HG03469 (cell line): Measurements from ENCODE around the gene RASSF8.

Experiments
- ATAC-seq: cut with Tn5 transposase; IDR thresholded peaks from one replicate; pipeline ENCODE4 v1.9.1; 2021; ENCODE audit warnings: mild to moderate bottlenecking, moderate library complexity, moderate number of reproducible peaks; ENCODE audit not compliant: unreplicated experiment

Gene RASSF8

DNA sequence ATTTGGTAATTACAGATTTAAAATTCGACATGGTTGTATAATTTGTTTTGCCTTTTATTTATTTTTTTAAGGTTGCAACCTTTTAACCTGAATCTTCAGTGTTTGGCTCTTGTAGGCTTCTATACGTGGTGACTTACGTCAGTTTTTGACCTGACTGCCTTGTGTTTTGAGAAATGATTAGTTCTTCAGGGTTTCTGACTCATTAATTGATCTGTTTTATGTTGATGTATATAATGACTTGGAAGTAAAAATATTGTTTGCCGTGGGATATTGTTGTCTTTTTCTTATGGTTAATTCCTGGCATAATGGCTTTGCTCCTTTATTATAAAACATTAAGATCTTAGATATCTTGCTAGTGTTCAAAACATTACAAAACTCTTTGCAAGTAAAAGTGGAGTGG is 2.5 kb downstream of the RASSF8 start:
- no peak for ATAC-seq

DNA sequence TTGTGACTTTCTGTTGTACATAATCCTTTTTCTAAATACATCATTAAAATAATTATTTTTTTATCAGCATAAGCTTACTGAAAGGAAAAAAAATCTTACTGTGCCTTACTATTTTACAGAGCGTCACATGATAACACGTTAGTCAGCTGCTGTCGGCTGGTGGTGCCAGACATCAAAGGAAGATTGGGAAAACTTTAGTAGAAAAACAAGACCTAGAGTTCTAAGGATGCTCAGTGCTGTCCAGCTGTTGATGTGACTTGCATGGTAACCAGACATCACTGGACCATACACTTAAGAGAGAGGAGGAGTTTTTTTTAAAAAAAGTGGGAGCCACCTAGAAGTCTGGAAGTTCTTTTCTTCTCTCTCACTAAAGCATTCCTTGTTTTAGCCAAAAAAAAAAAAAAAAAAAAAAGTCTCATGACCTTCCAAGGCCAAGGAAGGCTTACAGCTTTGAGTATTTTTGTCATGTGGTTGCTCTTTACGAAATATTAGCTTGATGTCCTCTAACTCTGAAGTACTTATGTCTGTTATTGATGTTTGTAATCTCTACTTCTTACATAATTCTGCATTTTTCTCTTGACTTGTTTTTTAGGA is 4.5 kb downstream of the RASSF8 start:
- ATAC-seq = no peak

DNA sequence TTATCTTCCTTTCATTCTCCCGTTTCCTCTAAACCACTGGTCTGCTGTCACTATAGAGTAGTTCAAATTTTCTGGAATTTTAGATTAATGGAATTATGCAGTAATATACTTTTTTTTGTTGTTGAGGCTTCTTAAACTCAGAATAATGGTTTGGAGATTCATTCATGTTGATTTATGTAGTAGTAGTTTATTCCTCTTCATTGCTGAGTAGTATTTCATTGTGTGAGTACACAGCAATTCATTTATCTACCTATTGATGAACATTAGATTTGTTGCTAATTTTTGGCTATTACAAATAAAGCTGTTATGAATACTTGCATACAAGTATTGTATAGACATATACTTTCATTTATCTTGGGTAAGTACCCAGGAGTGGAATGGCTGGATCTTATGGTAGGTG is 7.2 kb downstream of the RASSF8 start:
- ATAC-seq = no peak

DNA sequence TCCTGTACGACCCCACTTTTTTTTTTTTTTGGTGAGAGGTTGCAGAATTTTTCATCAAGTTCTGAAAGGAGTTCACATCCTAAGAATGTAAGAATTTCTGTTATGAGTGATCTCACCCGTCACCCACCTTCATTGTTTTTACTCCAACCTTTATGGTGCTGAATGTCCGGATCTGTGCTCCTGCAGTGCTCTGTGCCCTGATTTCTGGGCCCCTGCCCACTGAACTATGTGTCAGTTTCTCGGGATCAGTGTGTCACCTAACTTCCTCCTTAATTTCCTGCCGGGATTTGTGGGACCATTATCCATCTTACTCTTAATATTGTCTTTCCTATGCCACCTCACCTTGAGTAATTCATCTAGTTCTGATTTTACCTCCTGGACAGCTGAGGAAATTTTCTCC is 11.6 kb downstream of the RASSF8 start:
- ATAC-seq = no peak

DNA sequence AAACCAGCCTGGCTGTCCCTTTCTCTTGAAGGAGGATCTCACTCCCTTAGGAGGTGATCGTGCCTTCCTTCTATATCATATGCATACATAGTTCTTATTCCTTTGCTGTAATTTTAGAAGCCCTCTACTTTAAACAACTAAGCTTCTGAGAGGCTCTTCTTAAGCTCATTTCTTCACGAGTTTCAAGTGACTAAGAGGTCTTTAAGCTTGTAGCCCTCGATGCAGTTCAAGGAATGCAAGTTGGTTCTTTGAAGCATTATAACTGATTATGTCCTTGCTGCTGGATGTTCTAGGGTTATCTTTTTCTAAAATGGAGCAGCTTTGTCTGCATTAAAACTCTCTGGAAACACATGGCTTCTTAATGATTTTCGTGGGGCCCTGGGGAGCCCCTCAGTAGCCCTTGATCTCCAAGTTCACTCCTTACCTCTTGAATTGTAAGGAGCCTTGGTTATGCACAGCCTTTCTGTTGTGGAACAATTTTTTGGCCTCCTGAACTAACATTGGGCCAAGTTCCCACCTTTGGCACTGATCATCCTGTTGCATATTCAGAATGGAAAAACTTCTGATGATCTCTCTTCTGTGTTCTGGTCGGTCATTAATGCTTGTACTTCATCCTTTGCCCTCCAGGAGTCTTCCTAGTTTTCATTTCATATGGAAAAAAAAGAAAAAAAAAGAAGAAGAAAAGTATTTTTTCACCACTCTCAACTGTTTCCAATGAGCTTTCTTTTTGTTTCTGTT is 12.6 kb downstream of the RASSF8 start:
- no peak for ATAC-seq

DNA sequence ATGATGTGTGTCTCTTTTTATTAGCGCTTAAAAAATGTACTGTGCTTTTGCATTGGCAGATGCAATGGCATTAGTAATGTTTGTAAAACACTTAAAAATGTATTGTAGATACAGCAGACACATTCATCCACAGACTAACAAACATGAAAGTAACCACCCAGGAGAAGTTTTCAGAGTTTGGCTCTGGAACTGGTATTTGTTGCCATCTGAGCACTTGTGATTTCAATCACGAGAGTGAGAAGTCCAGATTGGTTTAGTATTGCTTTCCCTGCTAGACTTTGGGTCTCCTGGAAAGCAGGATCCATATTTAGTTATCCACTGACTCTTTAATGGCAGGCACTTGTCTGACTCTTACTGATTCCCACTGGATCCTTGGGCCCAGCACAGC is 13.2 kb downstream of the RASSF8 start:
- ATAC-seq = no peak

DNA sequence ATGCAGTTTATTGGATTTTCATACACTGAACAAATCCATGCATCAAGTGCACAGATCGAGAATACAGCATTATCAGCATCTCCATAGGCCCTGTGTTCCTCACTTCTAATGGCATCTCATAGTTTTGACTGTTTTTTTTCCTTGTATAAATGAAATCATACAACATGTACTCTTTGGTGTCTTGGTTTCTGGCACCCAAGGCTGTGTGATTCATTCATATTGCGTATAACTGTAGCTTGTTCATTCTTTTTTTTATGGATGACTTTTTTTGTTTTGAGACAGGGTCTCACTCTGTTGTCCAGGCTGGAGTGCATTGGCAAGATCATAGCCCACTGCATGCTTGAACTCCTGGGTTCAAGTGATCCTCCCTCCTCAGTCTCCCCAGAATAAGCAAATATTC is 14.3 kb downstream of the RASSF8 start:
- no peak for ATAC-seq

DNA sequence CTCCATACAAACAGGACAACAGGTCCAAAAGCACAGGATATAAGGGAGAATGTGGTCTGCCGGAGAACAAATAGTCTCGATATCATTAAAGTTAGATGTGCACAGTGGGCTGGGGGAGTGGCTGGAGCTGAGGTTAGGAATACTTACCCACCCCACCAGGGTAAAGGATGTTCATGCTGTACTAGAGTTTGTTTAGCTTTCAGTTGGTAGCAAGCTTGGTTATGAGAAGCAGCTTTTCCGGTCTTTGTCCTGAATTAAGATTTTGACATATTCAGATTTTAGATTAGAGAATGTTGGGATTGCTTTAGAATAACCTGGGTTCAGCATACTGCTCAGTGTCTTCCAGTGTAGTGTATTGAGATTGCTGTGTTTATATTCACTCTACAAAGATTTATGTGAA is 16.7 kb downstream of the RASSF8 start:
- no peak for ATAC-seq

DNA sequence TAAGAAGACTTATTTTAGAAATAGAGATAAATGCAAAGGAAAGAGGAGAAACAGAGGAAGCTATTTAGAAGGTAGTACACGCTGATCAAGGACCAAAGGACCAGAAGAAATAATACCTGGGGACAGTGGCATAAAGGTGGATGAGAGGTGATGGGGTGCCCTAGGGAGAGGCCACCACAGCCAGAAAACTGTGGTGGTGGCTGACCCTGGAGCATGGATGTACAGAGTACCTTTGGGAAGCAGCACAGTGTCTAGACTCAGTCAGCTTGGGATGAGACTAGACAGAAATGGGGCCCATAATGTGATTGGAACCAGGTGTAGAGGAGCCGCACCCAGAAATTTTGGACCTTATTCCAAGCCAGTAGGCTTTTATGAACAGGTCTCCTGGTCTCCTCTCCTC is 17.2 kb downstream of the RASSF8 start:
- ATAC-seq = no peak

DNA sequence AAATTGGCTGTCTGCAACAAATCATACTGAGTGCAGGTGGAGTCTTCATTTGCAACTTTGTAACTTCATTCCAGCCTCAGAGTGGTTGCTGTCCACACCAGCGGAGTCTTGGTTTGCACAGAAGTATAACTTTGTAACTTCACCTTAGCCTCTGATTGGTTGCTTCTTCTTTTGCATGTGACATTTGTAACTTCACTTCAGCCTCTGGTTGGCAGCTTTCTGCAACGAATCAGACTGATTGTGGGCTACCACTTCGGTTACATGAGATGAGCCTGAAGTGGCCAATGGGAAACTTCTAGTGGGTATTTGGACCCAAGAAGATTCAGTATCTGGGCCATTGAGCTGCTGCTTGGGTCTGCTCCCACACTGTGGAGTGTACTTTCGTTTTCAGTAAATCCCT is 17.8 kb downstream of the RASSF8 start:
- ATAC-seq = no peak

DNA sequence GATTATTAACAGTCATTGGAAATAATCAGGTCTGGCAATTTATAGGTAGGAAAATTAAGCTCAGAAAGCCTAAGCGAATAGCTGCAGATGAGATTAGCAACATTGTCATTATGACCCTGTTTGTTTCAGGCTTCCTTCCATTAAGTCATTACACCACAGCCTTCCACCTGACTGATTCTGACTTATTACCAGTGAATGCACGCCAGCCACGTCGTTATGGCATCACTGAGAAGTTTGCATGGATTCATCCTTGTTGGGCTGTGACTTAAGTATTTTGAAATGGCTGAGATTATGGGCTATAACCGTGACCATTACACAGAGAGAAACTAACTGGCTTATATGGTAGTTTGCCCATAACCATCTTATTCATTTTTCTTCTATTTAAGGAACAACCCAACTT is 18.6 kb downstream of the RASSF8 start:
- no peak for ATAC-seq

DNA sequence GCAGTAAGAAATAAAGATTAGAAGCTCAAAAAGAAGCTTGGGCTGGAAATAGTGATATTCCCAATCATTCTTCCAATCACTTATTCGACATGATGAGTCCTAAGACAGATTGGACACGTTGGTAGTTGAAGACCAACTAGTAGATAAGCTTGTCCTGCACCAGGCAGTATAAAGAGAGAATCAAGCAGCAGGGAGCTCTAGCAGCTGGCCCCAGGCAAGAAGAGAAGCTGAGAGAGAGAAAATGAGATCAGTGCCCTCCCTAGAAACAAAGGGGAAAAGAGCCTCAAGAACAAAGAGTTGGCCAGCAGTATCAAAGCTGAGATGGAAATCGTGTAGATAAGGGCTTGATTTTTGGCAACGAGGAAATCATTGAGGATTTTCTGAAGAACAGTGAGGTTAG is 20.6 kb downstream of the RASSF8 start:
- no peak for ATAC-seq

DNA sequence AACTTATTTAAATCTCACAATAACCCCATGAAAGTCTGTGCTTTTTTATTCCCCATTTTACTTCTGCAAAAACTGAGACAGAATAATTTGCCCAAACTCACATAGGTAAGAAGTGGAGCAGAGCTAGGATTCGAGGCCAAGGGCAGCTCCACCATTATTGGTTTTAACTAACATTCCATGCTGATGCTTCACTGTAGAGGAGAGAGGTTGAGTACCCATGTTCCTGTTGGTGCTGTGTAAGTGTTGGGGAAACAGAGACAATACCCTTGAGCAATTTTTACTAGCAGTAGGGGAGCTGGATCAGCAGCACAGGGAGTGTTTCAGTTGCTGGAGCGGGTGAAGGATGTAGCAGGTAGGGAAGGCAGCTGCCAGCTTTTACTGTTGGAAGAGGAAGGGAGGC is 21.1 kb downstream of the RASSF8 start:
- ATAC-seq = no peak

DNA sequence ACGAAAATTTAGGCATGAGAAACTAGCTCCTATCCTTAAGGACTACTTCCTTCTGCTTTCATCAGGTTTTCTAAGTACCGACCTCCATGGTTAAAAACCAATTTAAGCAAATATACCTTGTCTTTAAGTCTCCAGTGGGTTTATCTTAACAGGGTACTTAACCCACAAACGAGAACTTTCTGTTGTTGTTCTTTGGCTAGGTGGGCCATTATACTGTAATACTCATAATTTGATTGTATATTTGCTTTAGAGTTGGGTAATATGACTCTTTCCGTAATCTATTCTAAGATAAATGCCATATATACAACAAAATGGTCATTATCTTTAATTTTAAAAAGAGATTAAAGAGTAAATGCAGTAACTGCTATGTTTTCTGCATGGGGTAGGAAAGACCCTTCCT is 21.6 kb downstream of the RASSF8 start:
- no peak for ATAC-seq

DNA sequence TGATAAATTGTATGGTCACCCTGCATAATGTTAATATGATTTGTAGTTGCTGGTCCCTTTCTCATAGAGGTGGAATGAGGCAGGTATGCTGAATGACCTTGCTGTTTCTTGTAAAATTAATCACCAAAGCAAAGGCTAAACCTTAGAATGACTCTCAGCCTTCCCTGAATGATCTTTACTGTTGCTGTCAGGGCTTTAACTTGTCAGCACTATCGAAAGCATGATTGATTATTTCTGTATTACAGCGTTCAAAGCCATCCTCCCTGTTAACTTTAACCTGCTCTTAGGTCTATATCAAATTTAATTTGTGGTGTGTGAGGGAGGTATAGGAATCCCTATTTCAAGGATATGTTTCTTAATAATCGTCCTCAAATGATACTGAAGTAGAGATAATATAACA is 23.1 kb downstream of the RASSF8 start:
- no peak for ATAC-seq

DNA sequence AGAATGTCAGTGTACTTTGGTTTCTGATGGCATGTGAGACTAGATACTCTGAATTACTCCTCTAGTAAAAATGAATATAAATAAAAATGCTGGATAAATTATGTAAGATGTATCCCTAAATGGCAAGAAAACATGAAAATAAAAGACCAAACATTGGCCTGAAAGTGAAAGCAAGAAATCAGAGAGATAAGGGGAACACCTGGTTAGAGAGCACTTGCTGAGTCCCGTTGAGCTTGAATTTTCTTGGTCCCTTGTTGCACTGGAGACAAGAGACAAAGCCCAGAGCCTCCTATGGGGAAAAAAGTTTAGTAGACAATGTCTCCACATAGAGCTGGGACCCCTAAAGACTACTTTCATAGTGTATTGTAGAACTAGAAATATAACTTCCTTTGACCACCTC is 23.9 kb downstream of the RASSF8 start:
- ATAC-seq = no peak

DNA sequence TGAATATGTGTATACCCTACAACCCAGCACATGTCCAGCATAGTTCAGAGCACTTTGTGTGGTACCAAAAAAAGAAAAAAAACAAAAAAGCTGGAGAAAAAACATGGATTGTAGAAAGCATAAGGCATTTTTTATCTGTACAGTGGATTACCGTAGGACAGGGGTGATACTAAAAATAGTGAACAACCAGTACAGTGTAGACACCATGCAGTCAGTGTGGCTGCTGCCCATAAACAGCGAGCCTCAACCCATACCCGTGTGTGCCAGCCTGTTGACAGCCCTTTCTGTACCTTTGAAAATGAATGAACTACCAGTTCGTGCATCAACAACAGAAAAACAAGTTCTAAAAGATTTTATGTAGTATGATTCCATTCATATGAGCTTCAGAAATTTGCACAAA is 25.1 kb downstream of the RASSF8 start:
- ATAC-seq = no peak

DNA sequence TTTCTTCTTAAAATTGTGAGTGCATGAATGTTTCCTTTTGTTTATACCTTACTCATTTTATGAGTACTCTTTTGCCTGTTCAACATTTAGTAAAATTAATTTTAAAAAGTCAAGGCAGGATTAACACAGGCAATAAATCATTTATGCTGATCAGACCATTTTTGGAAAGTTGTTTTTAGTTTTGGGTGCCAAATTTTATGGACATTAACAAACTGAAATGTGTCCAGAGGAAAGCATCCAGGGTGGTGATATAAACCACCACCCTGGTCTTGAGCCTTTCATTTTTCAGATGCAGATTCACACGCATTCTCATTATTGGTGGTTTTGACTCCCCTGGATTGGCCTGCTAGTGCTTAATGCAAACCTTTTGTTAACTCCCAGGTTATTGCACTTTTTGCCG is 26.3 kb downstream of the RASSF8 start:
- no peak for ATAC-seq

DNA sequence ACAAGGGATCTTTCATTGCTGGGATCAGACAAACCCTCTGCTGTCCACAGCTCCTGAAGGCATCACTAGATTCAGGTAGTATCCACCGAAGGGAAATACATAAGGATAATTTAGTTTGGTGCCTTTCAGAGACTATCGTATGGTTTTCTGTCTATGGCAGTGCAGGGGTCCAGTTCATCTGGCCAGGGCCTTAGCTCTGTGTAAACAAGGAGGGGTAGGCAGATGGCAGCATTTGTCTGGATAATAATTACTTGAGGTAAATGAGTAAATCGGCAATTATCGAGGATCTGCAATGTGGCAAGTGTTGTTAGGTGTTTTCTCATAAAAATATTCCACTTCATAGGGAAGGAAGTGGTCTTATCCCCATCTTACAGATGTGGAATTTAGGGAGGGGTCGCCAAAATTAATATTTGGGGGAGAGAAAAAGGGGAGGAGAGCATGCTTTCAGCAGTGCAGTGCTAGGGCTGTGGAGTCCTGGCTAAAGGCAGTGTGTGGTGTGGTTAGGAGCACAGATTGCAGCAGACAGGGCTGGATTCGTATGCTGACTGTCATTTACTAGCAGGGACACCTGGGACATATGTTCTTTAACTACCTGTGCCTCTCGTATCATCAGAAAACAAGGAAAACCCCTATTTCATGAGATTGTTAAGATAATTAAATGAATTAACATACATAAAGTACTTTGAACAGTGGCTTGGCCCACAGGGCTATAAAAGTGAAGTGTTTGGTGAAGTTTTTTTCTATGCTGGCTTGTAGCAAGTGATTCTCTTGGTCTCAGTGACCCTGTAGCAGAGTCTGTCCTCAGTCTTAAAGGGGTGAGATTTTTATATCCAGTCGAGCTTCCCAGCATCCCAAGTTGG is 27.1 kb downstream of the RASSF8 start:
- no peak for ATAC-seq

DNA sequence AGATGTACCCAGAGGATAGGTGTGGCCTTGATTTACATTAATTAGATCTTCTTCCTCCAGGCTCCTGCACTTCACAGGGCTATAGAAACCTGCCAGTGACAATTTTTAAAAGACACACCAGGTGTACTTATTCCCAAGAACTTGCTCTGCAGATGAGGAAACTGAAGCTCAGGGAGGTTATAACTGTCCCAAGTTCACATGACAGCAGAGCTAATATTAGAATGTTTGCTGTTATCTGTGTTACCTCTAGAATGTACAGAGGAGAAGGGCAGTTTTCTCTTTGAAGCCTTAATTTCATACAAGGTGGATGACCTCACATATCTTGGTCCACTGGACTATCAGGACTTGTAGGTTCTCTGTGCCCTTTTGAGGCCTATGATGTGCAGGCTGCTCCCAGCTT is 27.7 kb downstream of the RASSF8 start:
- no peak for ATAC-seq

DNA sequence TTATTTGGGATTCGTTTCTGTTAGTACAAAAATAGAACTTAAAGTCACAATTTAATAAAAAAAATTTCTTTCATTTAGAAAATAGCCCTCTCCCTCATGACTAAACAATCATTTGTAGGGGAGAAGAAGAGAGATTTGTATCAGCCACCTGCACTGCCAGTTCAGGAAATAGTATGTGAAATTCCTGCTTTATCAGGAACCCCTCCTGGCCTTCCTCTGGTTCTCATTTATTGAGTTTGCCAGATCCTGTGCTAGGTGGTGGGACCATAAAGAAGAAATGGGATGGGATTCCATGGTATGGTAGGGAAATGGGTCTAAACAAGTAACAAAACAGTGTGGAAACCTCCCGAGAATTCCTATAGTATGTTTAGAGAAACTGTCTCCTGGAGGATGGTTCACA is 30.0 kb downstream of the RASSF8 start:
- no peak for ATAC-seq

DNA sequence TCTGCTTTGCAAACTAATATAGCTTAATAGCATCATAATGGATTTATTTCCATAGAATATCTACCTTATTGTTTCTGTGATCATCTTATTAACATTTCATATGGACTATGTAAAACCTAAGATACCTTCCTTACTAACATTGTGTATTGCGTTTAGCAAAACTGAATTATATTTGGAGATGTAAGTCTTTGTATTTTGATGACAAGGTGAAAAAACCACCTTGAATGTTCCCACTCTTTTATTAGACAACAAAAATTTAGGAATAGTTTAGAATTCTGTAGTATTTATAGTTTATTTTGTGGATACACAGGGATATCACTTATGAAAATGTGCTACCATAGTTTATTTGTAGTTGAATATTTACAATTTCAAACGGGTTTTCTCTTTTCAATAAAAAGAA is 32.0 kb downstream of the RASSF8 start:
- no peak for ATAC-seq
